GM12878 (cell line): ENCODE data around the gene RNF126. TPM values are rescaled to one million over a fixed set of nuclear protein-coding genes. Genes with fewer than 3 reads are reported as not detected.

Experiments used
- ATAC-seq: fragments of 200-7000 bp; cut with Tn5 transposase; 3 replicates; pipeline ENCODE4 v1.9.1; 2020; ENCODE audit warnings: mild to moderate bottlenecking, moderate library complexity
- BruUV-seq: library from RNA; stranded (reverse); fragments of 400-500 nt; replicated peaks from 2 replicates; lab custom pipeline; 2021; lab: Mats Ljungman, UMichigan
- CTCF ChIA-PET: fragments of 300-600 bp; sonication (Branson Sonifier 250); formaldehyde crosslinking; extraction: SDS; loops from one replicate; lab custom pipeline; 2021; ENCODE audit warnings: inconsistent platforms; lab: Yijun Ruan, JAX
- POLR2A ChIA-PET: fragments of 350-600 bp; formaldehyde crosslinking; extraction: SDS; loops from one replicate; lab custom pipeline; 2021; ENCODE audit warnings: inconsistent platforms; lab: Charles Lee
- RAD21 ChIA-PET: fragments of 300-600 bp; sonication (Branson Sonifier 250); formaldehyde crosslinking; loops from one replicate; lab custom pipeline; 2023; ENCODE audit warnings: antibody characterized with exemption; ENCODE audit not compliant: unreplicated experiment; lab: Charles Lee
- SMC1A ChIA-PET: fragments of 300-600 bp; sonication (Branson Sonifier 250); formaldehyde crosslinking; loops from one replicate; lab custom pipeline; 2023; ENCODE audit not compliant: unreplicated experiment, uncharacterized antibody; lab: Charles Lee
- DNase-seq: peaks from one replicate; pipeline ENCODE4 v3.0.0-alpha.2; 2011; ENCODE audit warnings: low read depth, low spot score
- FAIRE-seq: peaks from 3 replicates; lab custom pipeline; 2011; peaks lifted over from hg19 to GRCh38; lab: Jason Lieb, UNC
- H2AFZ ChIP-seq: 2 replicates; pipeline ENCODE4 v1.6.0; 2011; ENCODE audit warnings: low read depth, low read length, control low read depth; ENCODE audit not compliant: control insufficient read depth
- H3K27ac ChIP-seq: 2 replicates; pipeline ENCODE4 v1.5.1; 2011; ENCODE audit warnings: control low read depth; ENCODE audit not compliant: control insufficient read depth, insufficient read depth
- H3K27me3 ChIP-seq, 2 experiments: replicated peaks in 1 of 2; 2 replicates each; pipeline versions ENCODE4 v1.6.0 to v1.6.1; 2011; ENCODE audit warnings: low read length in 1 of 2; ENCODE audit not compliant: control insufficient read depth in 2 of 2, insufficient read depth in 2 of 2
- H3K36me3 ChIP-seq, 2 experiments: 2 replicates each; pipeline ENCODE4 v1.5.1; 2011; ENCODE audit warnings: low read length in 1 of 2; ENCODE audit not compliant: control insufficient read depth in 2 of 2, insufficient read depth in 2 of 2
- H3K4me1 ChIP-seq: 2 replicates; pipeline ENCODE4 v1.6.1; 2011; ENCODE audit warnings: mild to moderate bottlenecking, low read length, moderate library complexity, mixed read lengths; ENCODE audit not compliant: control insufficient read depth, insufficient read depth
- H3K4me2 ChIP-seq: 2 replicates; pipeline ENCODE4 v1.6.0; 2011; ENCODE audit warnings: control low read depth; ENCODE audit not compliant: control insufficient read depth, insufficient read depth
- H3K4me3 ChIP-seq: fragments of 200-600 bp; sonication (generic); 2 replicates; pipeline ENCODE4 v1.5.1; 2016
- H3K79me2 ChIP-seq: 2 replicates; pipeline ENCODE4 v1.6.0; 2011; ENCODE audit warnings: low read length; ENCODE audit not compliant: control insufficient read depth, insufficient read depth
- H3K9ac ChIP-seq: 2 replicates; pipeline ENCODE4 v1.8.0; 2011; ENCODE audit warnings: low read length, control low read depth, mixed read lengths; ENCODE audit not compliant: control insufficient read depth, insufficient read depth
- H3K9me3 ChIP-seq: replicated peaks from 3 replicates; pipeline ENCODE4 v1.5.1; 2011; ENCODE audit warnings: mild to moderate bottlenecking, low read length; ENCODE audit not compliant: control insufficient read depth, insufficient read depth
- H4K20me1 ChIP-seq: 2 replicates; pipeline ENCODE4 v1.6.0; 2011; ENCODE audit not compliant: control insufficient read depth, insufficient read depth
- E4F1 ChIP-seq: fragments of 450-650 bp; IDR thresholded peaks from 2 replicates; pipeline ENCODE4 v1.6.1; 2018; ENCODE audit warnings: borderline replicate concordance, mild to moderate bottlenecking; ENCODE audit not compliant: partially characterized antibody
- FOXM1 ChIP-seq: IDR thresholded peaks from 2 replicates; pipeline ENCODE4 v1.6.1; 2012; ENCODE audit warnings: low read depth, mild to moderate bottlenecking, inconsistent platforms, low read length, moderate library complexity
- GATAD2B ChIP-seq: fragments of 450-650 bp; conservative IDR thresholded peaks from 2 replicates; pipeline ENCODE4 v1.6.1; 2017; ENCODE audit warnings: low read depth, mild to moderate bottlenecking, moderate library complexity
- KAT2A ChIP-seq: conservative IDR thresholded peaks from 2 replicates; pipeline ENCODE4 v1.6.1; 2011; ENCODE audit warnings: low read depth, low read length; ENCODE audit not compliant: control insufficient read depth
- MAX ChIP-seq: IDR thresholded peaks from 2 replicates; pipeline ENCODE4 v1.6.1; 2012; ENCODE audit warnings: low read depth, low read length, improper control_type of control experiment
- NKRF ChIP-seq: fragments of 450-650 bp; conservative IDR thresholded peaks from 2 replicates; pipeline ENCODE4 v1.6.1; 2017; ENCODE audit warnings: mild to moderate bottlenecking, moderate library complexity
- NR2F1 ChIP-seq: fragments of 450-650 bp; conservative IDR thresholded peaks from 2 replicates; pipeline ENCODE4 v1.6.1; 2017; ENCODE audit warnings: mild to moderate bottlenecking
- NRF1 ChIP-seq: conservative IDR thresholded peaks from 2 replicates; pipeline ENCODE4 v1.6.1; 2011; ENCODE audit warnings: mild to moderate bottlenecking, low read depth, low read length, improper control_type of control experiment
- POLR2A ChIP-seq: IDR thresholded peaks from 2 replicates; pipeline ENCODE4 v1.6.1; 2011; ENCODE audit warnings: low read depth, mild to moderate bottlenecking, low read length
- SP1 ChIP-seq: IDR thresholded peaks from one replicate; pipeline ENCODE4 v1.6.1; 2011; ENCODE audit warnings: low read depth, low read length
- TCF12 ChIP-seq: IDR thresholded peaks from 2 replicates; pipeline ENCODE4 v1.6.1; 2011; ENCODE audit warnings: low read depth, mild to moderate bottlenecking, low read length
- ZBTB33 ChIP-seq: fragments of 450-650 bp; IDR thresholded peaks from 2 replicates; pipeline ENCODE4 v1.6.1; 2017; ENCODE audit warnings: mild to moderate bottlenecking
- ZNF207 ChIP-seq: fragments of 450-650 bp; IDR thresholded peaks from 2 replicates; pipeline ENCODE4 v1.6.1; 2014; ENCODE audit warnings: antibody characterized with exemption, mild to moderate bottlenecking, borderline replicate concordance
- ZZZ3 ChIP-seq: IDR thresholded peaks from 2 replicates; pipeline ENCODE4 v1.6.1; 2011; ENCODE audit warnings: low read depth; ENCODE audit not compliant: control insufficient read depth, insufficient read length
- WGBS: methylation state at CpG from one replicate; pipeline ENCODE4 v1.1.6; 2016; ENCODE audit warnings: low lambda C conversion rate; ENCODE audit not compliant: insufficient replicate concordance, insufficient coverage; ENCODE audit errors: missing lambda C conversion rate; 5-methylcytosine and 5-hydroxymethylcytosine counted together
- in situ Hi-C: fragments of 300-500 bp; cut with MboI; formaldehyde crosslinking; loops from 9 replicates; pipeline ENCODE4 v1.14.3; 2018; ENCODE audit warnings: mixed read lengths
- intact Hi-C: fragments of 100-400 bp; cut with micrococcal nuclease; formaldehyde crosslinking; loops from one replicate; pipeline ENCODE4 v1.14.2; 2022; ENCODE audit not compliant: unreplicated experiment
- polyA plus RNA-seq, 11 experiments: library from polyadenylated mRNA; depleted of rRNA in 4 of 11; unstranded in 6 of 11; stranded (reverse) in 5 of 11; fragments of >200 nt; fragmentation: Nextera tagmentation in 4 of 11; fragmentation: Illumina TruSeq in 1 of 11; extraction: Ambion mirVana in 4 of 11; extraction: Trizol in 1 of 11; gene quantifications; 1 replicate in 1 of 11; 2 replicates in 10 of 11; pipeline versions ENCODE4 v1.2.1 to v1.2.3, GENCODE V29; 2011 to 2016; ENCODE audit warnings: inconsistent platforms in 2 of 11, missing spikeins in 2 of 11, low read depth in 1 of 11
- total RNA-seq, 4 experiments: library from RNA; depleted of rRNA in 3 of 4; stranded (reverse); fragments of >200 nt in 3 of 4; fragmentation: Illumina TruSeq in 1 of 4; extraction: Trizol in 1 of 4; gene quantifications; 2 replicates each; pipeline versions ENCODE4 v1.2.1 to v1.2.3, GENCODE V29; 2013 to 2021

RNF126 gene
- total and polyA plus RNA-seq, 10 of the 15 experiments (the other 5 are each of a cell fraction or from before 2014, with no cell fraction given), result 0.45 to 100 (median 50.6) TPM

DNA sequence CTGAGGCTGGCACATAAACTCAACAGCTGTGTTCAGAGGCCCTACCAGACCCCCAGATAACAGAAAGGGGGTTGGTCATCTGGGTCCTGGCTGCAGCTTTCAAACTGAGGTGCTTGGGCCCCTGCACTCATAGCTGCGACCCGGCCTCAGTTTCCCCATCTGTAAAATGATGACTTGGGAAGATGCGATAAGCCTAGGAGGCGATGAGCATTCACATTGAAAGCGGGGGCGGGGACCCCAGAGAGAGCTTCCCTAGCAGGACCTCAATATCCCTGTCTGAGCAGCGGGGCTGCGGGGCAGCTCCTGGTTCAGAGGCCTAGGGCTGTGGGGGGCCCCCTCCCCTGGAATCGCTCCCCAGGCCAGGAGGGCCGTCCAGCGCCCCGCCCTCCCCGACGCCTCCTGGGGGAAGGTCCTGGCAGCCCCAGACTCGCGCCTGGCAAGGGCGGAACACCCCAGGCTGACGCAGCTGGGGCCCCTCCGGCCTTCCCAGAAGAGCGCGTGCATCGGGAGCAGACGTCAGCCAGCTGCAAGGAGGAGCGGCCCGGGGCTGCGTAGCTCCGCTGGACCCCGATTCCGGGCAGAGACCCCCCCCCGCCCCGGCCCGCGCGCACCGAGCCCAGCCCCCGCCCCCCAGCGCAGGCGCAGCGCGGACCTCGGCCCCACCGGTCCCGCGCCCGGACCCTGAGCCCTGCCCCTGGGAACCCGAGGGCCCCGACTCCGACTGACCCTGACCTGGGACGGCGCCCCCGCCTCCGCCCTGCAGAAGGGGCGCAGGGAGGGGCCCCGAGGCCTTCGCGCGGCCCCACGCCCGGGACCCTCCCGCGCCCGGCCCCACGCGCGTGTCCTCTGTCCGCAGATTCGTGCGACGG, 16.6 kb upstream of the RNF126 start (continued):
- peak; percentile 90; the same call in 1 of the 2 replicates for TF ChIP-seq NKRF
- TF ChIP-seq NR2F1, result peak; percentile 70
- TF ChIP-seq FOXM1, result no peak

- Histone ChIP-seq H3K4me2 (peak overlapping the region; percentile 89), H3K79me2 (no peaks in the 10 kb centered on the region), H4K20me1 (no peaks in the 10 kb centered on the region; the same call in 1 of the 2 replicates), H3K9me3 (no peaks in the 10 kb centered on the region), H2AFZ (no peak overlapping the region), H3K27ac (no peak overlapping the region), H3K36me3 (no peaks in the 10 kb centered on the region), H3K4me1 (peaks cover 22% of the 10 kb centered on the region), H3K9ac (no peak overlapping the region), H3K4me3 (peak overlapping the region; percentile 78), H3K27me3 (no peaks in the 10 kb centered on the region)
- ChIA-PET SMC1A (interaction anchor here (0.8 to 1.4 kb wide), 2 partner anchors 44 to 55 kb away, joined by 3 to 5 read pairs; no protein-coding TSS in a partner anchor), POLR2A (interaction anchor here (0.8 to 1.9 kb wide), 3 partner anchors 9 to 166 kb away, joined by 3 to 5 read pairs (median 4); no protein-coding TSS in a partner anchor), RAD21 (interaction anchor here (1.5 to 2.0 kb wide), 2 partner anchors 15 to 104 kb away, joined by 4 to 8 read pairs; partner anchors contain the start of gene RNF126), CTCF (interaction anchor here (1.0 to 1.3 kb wide), 4 partner anchors 10 to 58 kb away, joined by 3 to 4 read pairs (median 3); no protein-coding TSS in a partner anchor)
- intact Hi-C loops, result no loop called here
- BruUV-seq, result no TSS peak
- 96% methylated on average over 16 of the region's 16 CpGs for WGBS
- FAIRE-seq (no peak), DNase-seq (no peak), ATAC-seq (no peak)
- TF ChIP-seq POLR2A (no peak; the same call in 1 of the 2 replicates), MAX (no peak), NRF1 (no peak), ZZZ3 (no peak), SP1 (no peak), E4F1 (no peak), ZNF207 (no peak), TCF12 (no peak), GATAD2B (no peak), KAT2A (no peak), ZBTB33 (no peak)
- in situ Hi-C loops, result no loop called here
These were observed 15.9 kb upstream of the RNF126 start for GRCh38 chr19:678791-679388.
